ENCODE measurements around the gene TMEM243.

GRCh38 chr7:87206361-87206760 lies 13.2 kb downstream of the TMEM243 start:
- TF ChIP-seq EZH2 (IDR thresholded peaks at IDR 0.05; ENCODE audit: low read depth): no peak
- TF ChIP-seq, protein P1, sequence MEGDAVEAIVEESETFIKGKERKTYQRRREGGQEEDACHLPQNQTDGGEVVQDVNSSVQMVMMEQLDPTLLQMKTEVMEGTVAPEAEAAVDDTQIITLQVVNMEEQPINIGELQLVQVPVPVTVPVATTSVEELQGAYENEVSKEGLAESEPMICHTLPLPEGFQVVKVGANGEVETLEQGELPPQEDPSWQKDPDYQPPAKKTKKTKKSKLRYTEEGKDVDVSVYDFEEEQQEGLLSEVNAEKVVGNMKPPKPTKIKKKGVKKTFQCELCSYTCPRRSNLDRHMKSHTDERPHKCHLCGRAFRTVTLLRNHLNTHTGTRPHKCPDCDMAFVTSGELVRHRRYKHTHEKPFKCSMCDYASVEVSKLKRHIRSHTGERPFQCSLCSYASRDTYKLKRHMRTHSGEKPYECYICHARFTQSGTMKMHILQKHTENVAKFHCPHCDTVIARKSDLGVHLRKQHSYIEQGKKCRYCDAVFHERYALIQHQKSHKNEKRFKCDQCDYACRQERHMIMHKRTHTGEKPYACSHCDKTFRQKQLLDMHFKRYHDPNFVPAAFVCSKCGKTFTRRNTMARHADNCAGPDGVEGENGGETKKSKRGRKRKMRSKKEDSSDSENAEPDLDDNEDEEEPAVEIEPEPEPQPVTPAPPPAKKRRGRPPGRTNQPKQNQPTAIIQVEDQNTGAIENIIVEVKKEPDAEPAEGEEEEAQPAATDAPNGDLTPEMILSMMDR (conservative IDR thresholded peaks at IDR 0.05): no peak
